ENCODE results near the gene PRUNE2. TPM values are rescaled to one million over a fixed set of nuclear protein-coding genes. Genes with fewer than 3 reads are reported as not detected.

PRUNE2 gene
- total RNA-seq, 1 experiment from 2014 or later: 3.5 TPM

- intact Hi-C loops (cut with micrococcal nuclease; ENCODE audit: unreplicated experiment): no loop called here
- Histone ChIP-seq H3K4me3 (ENCODE audit: low read depth, low read length) (no peak overlapping the region), H3K9me3 (no peaks in the 10 kb centered on the region), H3K27me3 (replicated peaks; ENCODE audit: control insufficient read depth, insufficient read depth, low read length) (no peaks in the 10 kb centered on the region), H3K4me1 (no peaks in the 10 kb centered on the region), H3K36me3 (ENCODE audit: control insufficient read depth, insufficient read depth, low read length) (no peaks in the 10 kb centered on the region)
- POLR2A ChIA-PET: no interaction called here
- no TSS peak for BruUV-seq (replicated peaks)
- Mint-ChIP-seq H3K27me3 (ENCODE audit: insufficient read depth, unreplicated experiment) (no peaks in the 10 kb centered on the region), H3K9me3 (ENCODE audit: unreplicated experiment) (no peaks in the 10 kb centered on the region), H3K27ac (ENCODE audit: unreplicated experiment) (no peak overlapping the region), H3K4me3 (ENCODE audit: unreplicated experiment) (no peak overlapping the region), H3K4me1 (ENCODE audit: low read depth, unreplicated experiment) (no peaks in the 10 kb centered on the region), H3K36me3 (ENCODE audit: insufficient read depth, unreplicated experiment) (no peaks in the 10 kb centered on the region)
- no peak for TF ChIP-seq CTCF (IDR thresholded peaks at IDR 0.05; ENCODE audit: insufficient read depth in 1 of 2, low read depth in 1 of 2, low read length in 1 of 2, severe bottlenecking in 1 of 2, unreplicated experiment in 1 of 2)
- peak in 1 of 2 experiments; percentile 0 for DNase-seq
- CTCF ChIA-PET: no interaction called here
Measured at GRCh38 chr9:76729980-76730737, 175.8 kb downstream of the PRUNE2 start.

DNA sequence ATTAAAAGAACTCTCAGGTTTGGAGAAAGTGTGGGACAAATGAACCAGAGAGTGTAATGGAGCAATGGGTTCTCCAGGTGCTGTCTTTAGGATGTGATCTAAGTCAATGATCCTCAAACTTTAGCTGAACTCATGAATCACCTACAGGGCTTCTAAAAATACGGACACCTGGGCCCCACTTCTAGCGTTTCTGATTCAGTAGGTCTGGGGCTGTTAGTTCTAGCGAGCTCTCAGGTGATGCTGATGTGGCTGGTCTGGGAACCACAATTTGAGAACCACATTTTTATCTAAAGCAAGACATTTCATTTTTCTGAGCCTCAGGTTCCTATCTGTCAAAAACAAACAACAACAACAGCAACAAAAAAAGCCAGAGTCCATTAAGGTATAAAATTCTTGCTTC is 176.8 kb downstream of the PRUNE2 start:
- no peaks in the 10 kb centered on the region for H3K27me3 Mint-ChIP-seq (ENCODE audit: insufficient read depth, unreplicated experiment)
- no peaks in the 10 kb centered on the region for H3K4me1 ChIP-seq

DNA sequence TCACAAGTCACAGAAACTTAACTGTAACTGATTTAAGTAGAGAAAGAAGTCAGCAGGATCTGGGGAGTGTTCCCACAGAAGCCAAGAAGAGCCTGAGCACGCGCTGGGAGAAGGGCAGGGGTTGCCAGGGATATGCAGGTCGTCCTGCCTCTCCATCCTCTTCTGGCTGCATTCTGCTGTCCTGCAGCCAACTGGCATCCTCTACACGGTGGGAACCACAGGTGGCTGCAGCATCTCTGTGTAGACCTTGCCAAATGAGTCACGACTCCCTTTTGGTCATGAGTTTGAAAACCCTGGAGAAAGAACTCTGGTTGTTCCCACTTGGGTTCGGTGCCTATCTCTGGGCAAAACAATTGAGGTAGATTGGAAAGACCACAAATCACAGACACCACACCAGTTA is 180.0 kb downstream of the PRUNE2 start:
- no peaks in the 10 kb centered on the region for H3K4me1 Mint-ChIP-seq (ENCODE audit: low read depth, unreplicated experiment)
- Histone ChIP-seq H3K4me1 (no peaks in the 10 kb centered on the region), H3K36me3 (ENCODE audit: control insufficient read depth, insufficient read depth, low read length) (no peaks in the 10 kb centered on the region), H3K9me3 (no peaks in the 10 kb centered on the region), H3K4me3 (ENCODE audit: low read depth, low read length) (no peak overlapping the region), H3K27me3 (replicated peaks; ENCODE audit: control insufficient read depth, insufficient read depth, low read length) (no peaks in the 10 kb centered on the region)
- no peaks in the 10 kb centered on the region for H3K27me3 Mint-ChIP-seq (ENCODE audit: insufficient read depth, unreplicated experiment)
- POLR2A ChIA-PET: no interaction called here
- no peak for TF ChIP-seq CTCF (IDR thresholded peaks at IDR 0.05; ENCODE audit: insufficient read depth in 1 of 2, low read depth in 1 of 2, low read length in 1 of 2, severe bottlenecking in 1 of 2, unreplicated experiment in 1 of 2)
- intact Hi-C loops (cut with micrococcal nuclease; ENCODE audit: unreplicated experiment): no loop called here
- no peak for DNase-seq
- H3K27ac Mint-ChIP-seq (ENCODE audit: unreplicated experiment): no peak overlapping the region
- BruUV-seq (replicated peaks): no TSS peak
- no peak overlapping the region for H3K4me3 Mint-ChIP-seq (ENCODE audit: unreplicated experiment)
- H3K36me3 Mint-ChIP-seq (ENCODE audit: insufficient read depth, unreplicated experiment): no peaks in the 10 kb centered on the region
- H3K9me3 Mint-ChIP-seq (ENCODE audit: unreplicated experiment): no peaks in the 10 kb centered on the region
- CTCF ChIA-PET: no interaction called here

More for the DNA sequence above, 176.8 kb downstream of the PRUNE2 start:
- H3K36me3 ChIP-seq (ENCODE audit: control insufficient read depth, insufficient read depth, low read length): no peaks in the 10 kb centered on the region
- H3K4me3 ChIP-seq (ENCODE audit: low read depth, low read length): no peak overlapping the region
- no peaks in the 10 kb centered on the region for H3K9me3 ChIP-seq
- BruUV-seq (replicated peaks): no TSS peak
- no peak for DNase-seq
- Mint-ChIP-seq H3K9me3 (ENCODE audit: unreplicated experiment) (no peaks in the 10 kb centered on the region), H3K36me3 (ENCODE audit: insufficient read depth, unreplicated experiment) (no peaks in the 10 kb centered on the region), H3K27ac (ENCODE audit: unreplicated experiment) (no peak overlapping the region), H3K4me1 (ENCODE audit: low read depth, unreplicated experiment) (no peaks in the 10 kb centered on the region), H3K4me3 (ENCODE audit: unreplicated experiment) (no peak overlapping the region)
- intact Hi-C loops (cut with micrococcal nuclease; ENCODE audit: unreplicated experiment): no loop called here
- no peak for TF ChIP-seq CTCF (IDR thresholded peaks at IDR 0.05; ENCODE audit: insufficient read depth in 1 of 2, low read depth in 1 of 2, low read length in 1 of 2, severe bottlenecking in 1 of 2, unreplicated experiment in 1 of 2)
- ChIA-PET POLR2A (no interaction called here), CTCF (no interaction called here)
- no peaks in the 10 kb centered on the region for H3K27me3 ChIP-seq (replicated peaks; ENCODE audit: control insufficient read depth, insufficient read depth, low read length)

All from Caco-2 (cell line).